OCI-LY7 (cell line): ENCODE measurements around the gene PCNX2. TPM values are rescaled to one million over a fixed set of nuclear protein-coding genes. Genes with fewer than 3 reads are reported as not detected.

Experiments
- BruUV-seq: library from RNA; stranded (reverse); fragments of 400-500 nt; replicated peaks from 2 replicates; lab custom pipeline; 2021; lab: Mats Ljungman, UMichigan
- CTCF ChIA-PET: fragments of 300-600 bp; sonication (Branson Sonifier 250); formaldehyde crosslinking; loops from one replicate; lab custom pipeline; 2022; ENCODE audit warnings: antibody characterized with exemption; ENCODE audit not compliant: unreplicated experiment; lab: Charles Lee
- POLR2A ChIA-PET: fragments of 300-600 bp; sonication (Branson Sonifier 250); formaldehyde crosslinking; loops from one replicate; lab custom pipeline; 2022; ENCODE audit warnings: antibody characterized with exemption; lab: Charles Lee
- DNase-seq: peaks from one replicate; pipeline ENCODE4 v3.0.0-alpha.2; 2015; ENCODE audit warnings: low spot score
- H2AFZ ChIP-seq: fragments of 200-600 bp; sonication (generic), shearing (Covaris generic); 2 replicates; pipeline ENCODE4 v1.6.1; 2014; ENCODE audit warnings: mild to moderate bottlenecking, antibody characterized with exemption, low read length, moderate library complexity
- H3K27ac ChIP-seq: fragments of 200-600 bp; sonication (generic); 2 replicates; pipeline ENCODE4 v1.5.1; 2014; ENCODE audit warnings: mixed run types, low read depth, mild to moderate bottlenecking, moderate library complexity, low read length, inconsistent platforms; ENCODE audit not compliant: poor library complexity, severe bottlenecking
- H3K36me3 ChIP-seq: fragments of 200-600 bp; sonication (generic); 2 replicates; pipeline ENCODE4 v1.6.1; 2014; ENCODE audit warnings: mild to moderate bottlenecking, antibody characterized with exemption, low read length, moderate library complexity, mixed read lengths; ENCODE audit not compliant: insufficient read depth
- H3K4me1 ChIP-seq: fragments of 200-600 bp; sonication (generic); 2 replicates; pipeline ENCODE4 v1.5.1; 2014; ENCODE audit warnings: mild to moderate bottlenecking, low read length; ENCODE audit not compliant: insufficient read depth, poor library complexity, severe bottlenecking
- H3K4me2 ChIP-seq: fragments of 200-600 bp; sonication (generic); 2 replicates; pipeline ENCODE4 v1.6.1; 2014; ENCODE audit warnings: mild to moderate bottlenecking, low read length
- H3K4me3 ChIP-seq: fragments of 200-600 bp; sonication (generic); 2 replicates; pipeline ENCODE4 v1.5.1; 2014; ENCODE audit warnings: mild to moderate bottlenecking, low read depth, low read length; ENCODE audit not compliant: poor library complexity, severe bottlenecking
- H3K79me2 ChIP-seq: fragments of 200-600 bp; sonication (generic); 2 replicates; pipeline ENCODE4 v1.6.1; 2016; ENCODE audit warnings: low read depth, mild to moderate bottlenecking, low read length, moderate library complexity, mixed read lengths; ENCODE audit not compliant: insufficient read depth
- H3K9me2 ChIP-seq: fragments of 200-600 bp; sonication (generic); 2 replicates; pipeline ENCODE4 v1.6.1; 2016; ENCODE audit warnings: mild to moderate bottlenecking, low read length, mixed read lengths; ENCODE audit not compliant: insufficient read depth
- H3K9me3 ChIP-seq: fragments of 200-600 bp; sonication (generic); 2 replicates; pipeline ENCODE4 v1.6.1; 2014; ENCODE audit warnings: mild to moderate bottlenecking, mixed run types, low read length, mixed read lengths
- H4K20me1 ChIP-seq: fragments of 200-600 bp; sonication (generic); 2 replicates; pipeline ENCODE4 v1.6.1; 2014; ENCODE audit warnings: mild to moderate bottlenecking, antibody characterized with exemption, low read length, moderate library complexity, mixed read lengths; ENCODE audit not compliant: insufficient read depth
- CTCF ChIP-seq: fragments of 200-600 bp; sonication (generic); conservative IDR thresholded peaks from 2 replicates; pipeline ENCODE4 v1.5.1; 2014; ENCODE audit warnings: mild to moderate bottlenecking, antibody characterized with exemption, low read length, moderate library complexity, mixed read lengths
- EZH2phosphoT487 ChIP-seq: fragments of 200-600 bp; sonication (generic); IDR thresholded peaks from 2 replicates; pipeline ENCODE4 v1.6.1; 2018; ENCODE audit warnings: low read depth, borderline replicate concordance, mild to moderate bottlenecking, mixed run types, antibody characterized with exemption, low read length, moderate library complexity, mixed read lengths
- intact Hi-C: fragments of 100-400 bp; cut with micrococcal nuclease; formaldehyde crosslinking; loops from one replicate; pipeline ENCODE4 v1.10.0; 2022; ENCODE audit not compliant: unreplicated experiment
- total RNA-seq, 2 experiments: library from RNA; depleted of rRNA in 1 of 2; stranded (reverse); fragments of >200 nt in 1 of 2; shearing (Covaris generic) in 1 of 2; gene quantifications; 2 replicates each; pipeline ENCODE4 v1.2.3, GENCODE V29; 2014 to 2022

Gene PCNX2
- total RNA-seq, 2 experiments from 2014 or later, result 17.1 to 26.9 TPM

GRCh38 chr1:233229288-233229687 is 66.2 kb downstream of the PCNX2 start:
- no TSS peak for BruUV-seq
- intact Hi-C loops, result no loop called here
- ChIA-PET CTCF (no interaction called here), POLR2A (no interaction called here)
- Histone ChIP-seq H3K27ac (no peak overlapping the region), H3K9me2 (no peaks in the 10 kb centered on the region), H3K36me3 (peaks cover 6% of the 10 kb centered on the region; the same call in 1 of the 2 replicates), H3K4me3 (no peak overlapping the region), H4K20me1 (no peaks in the 10 kb centered on the region), H3K9me3 (no peaks in the 10 kb centered on the region), H3K79me2 (no peaks in the 10 kb centered on the region), H2AFZ (no peak overlapping the region), H3K4me2 (no peak overlapping the region), H3K4me1 (no peaks in the 10 kb centered on the region)
- no peak for TF ChIP-seq CTCF
- no peak for TF ChIP-seq EZH2phosphoT487
- DNase-seq, result no peak

GRCh38 chr1:233227930-233228465 is 67.5 kb downstream of the PCNX2 start:
- intact Hi-C loops, result no loop called here
- CTCF ChIA-PET, result no interaction called here
- no peaks in the 10 kb centered on the region for H3K79me2 ChIP-seq
- no peak overlapping the region for H3K4me2 ChIP-seq
- no peak for DNase-seq
- H4K20me1 ChIP-seq, result no peaks in the 10 kb centered on the region
- H3K27ac ChIP-seq, result no peak overlapping the region
- H3K4me3 ChIP-seq, result no peak overlapping the region
- H2AFZ ChIP-seq, result no peak overlapping the region
- no peaks in the 10 kb centered on the region for H3K9me3 ChIP-seq
- no peaks in the 10 kb centered on the region for H3K9me2 ChIP-seq
- no peak for TF ChIP-seq EZH2phosphoT487
- TF ChIP-seq CTCF, result no peak
- no TSS peak for BruUV-seq
- H3K36me3 ChIP-seq, result peaks cover 7% of the 10 kb centered on the region; the same call in 1 of the 2 replicates
- POLR2A ChIA-PET, result interaction anchor here (0.5 to 0.6 kb wide), 2 partner anchors 9 to 36 kb away, joined by 3 read pairs; no protein-coding TSS in a partner anchor
- no peaks in the 10 kb centered on the region for H3K4me1 ChIP-seq

GRCh38 chr1:233224311-233224710 is 71.2 kb downstream of the PCNX2 start:
- H3K9me2 ChIP-seq, result no peaks in the 10 kb centered on the region
- ChIA-PET CTCF (no interaction called here), POLR2A (no interaction called here)
- H4K20me1 ChIP-seq, result no peaks in the 10 kb centered on the region
- H3K27ac ChIP-seq, result no peak overlapping the region
- no peak overlapping the region for H3K4me3 ChIP-seq
- DNase-seq, result no peak
- no peak overlapping the region for H3K4me2 ChIP-seq
- H3K36me3 ChIP-seq, result peaks cover 11% of the 10 kb centered on the region; the same call in 1 of the 2 replicates
- intact Hi-C loops, result no loop called here
- no peaks in the 10 kb centered on the region for H3K4me1 ChIP-seq
- no TSS peak for BruUV-seq
- no peak overlapping the region for H2AFZ ChIP-seq
- H3K79me2 ChIP-seq, result no peaks in the 10 kb centered on the region
- TF ChIP-seq CTCF (no peak), EZH2phosphoT487 (no peak)
- no peaks in the 10 kb centered on the region for H3K9me3 ChIP-seq
